HepG2 (cell line): Measurements from ENCODE around the gene ESYT1. TPM values are rescaled to one million over a fixed set of nuclear protein-coding genes. Genes with fewer than 3 reads are reported as not detected.
A peak's percentile ranks its signal among the peaks of the same experiment; 100 is the strongest.

Experiments
- ARID2 ChIP-seq: sonication (generic); formaldehyde crosslinking; IDR thresholded peaks from 2 replicates; pipeline ENCODE4 v1.8.1; 2022; ENCODE audit warnings: mild to moderate bottlenecking, missing genetic modification reagents, borderline replicate concordance
- CC2D1A ChIP-seq: sonication (generic); formaldehyde crosslinking; IDR thresholded peaks from 2 replicates; pipeline ENCODE4 v1.8.1; 2023; ENCODE audit warnings: mild to moderate bottlenecking, missing genetic modification reagents
- CENPBD1 ChIP-seq: sonication (generic); formaldehyde crosslinking; IDR thresholded peaks from 2 replicates; pipeline ENCODE4 v1.8.0; 2022; ENCODE audit warnings: missing genetic modification reagents, low read depth, mild to moderate bottlenecking, borderline replicate concordance
- CSRNP1 ChIP-seq: sonication (generic); formaldehyde crosslinking; IDR thresholded peaks from 2 replicates; pipeline ENCODE4 v1.8.1; 2023; ENCODE audit warnings: mild to moderate bottlenecking, missing genetic modification reagents
- DNMT1 ChIP-seq: sonication (generic); formaldehyde crosslinking; IDR thresholded peaks from 2 replicates; pipeline ENCODE4 v1.5.1; 2020; ENCODE audit warnings: mild to moderate bottlenecking, missing genetic modification reagents
- ETV6 ChIP-seq: sonication (generic); formaldehyde crosslinking; conservative IDR thresholded peaks from 2 replicates; pipeline ENCODE4 v1.4.0; 2020; ENCODE audit warnings: missing genetic modification reagents
- KDM5B ChIP-seq: sonication (generic); formaldehyde crosslinking; IDR thresholded peaks from 2 replicates; pipeline ENCODE4 v1.4.0; 2020; ENCODE audit warnings: missing genetic modification reagents, mild to moderate bottlenecking, borderline replicate concordance
- MIER2 ChIP-seq: IDR thresholded peaks from 2 replicates; pipeline ENCODE4 v1.6.1; 2016; ENCODE audit warnings: missing biosample characterization, missing genetic modification reagents
- NR2F1 ChIP-seq, 2 experiments: fragments of 450-650 bp in 1 of 2; formaldehyde crosslinking in 1 of 2; IDR thresholded peaks; 2 replicates each; pipeline versions ENCODE4 v1.5.0 to v1.6.1; 2016 to 2020; ENCODE audit warnings: mild to moderate bottlenecking in 1 of 2, missing compliant biosample characterization in 1 of 2, missing genetic modification reagents in 1 of 2, moderate library complexity in 1 of 2
- NRL ChIP-seq: sonication (generic); formaldehyde crosslinking; IDR thresholded peaks from 2 replicates; pipeline ENCODE4 v1.5.0; 2020; ENCODE audit warnings: missing genetic modification reagents, mild to moderate bottlenecking, moderate library complexity, borderline replicate concordance
- PRDM15 ChIP-seq: sonication (generic); formaldehyde crosslinking; IDR thresholded peaks from 2 replicates; pipeline ENCODE4 v1.4.0; 2020; ENCODE audit warnings: missing genetic modification reagents
- SP5 ChIP-seq: IDR thresholded peaks from 2 replicates; pipeline ENCODE4 v1.6.1; 2016; ENCODE audit warnings: low read depth, borderline replicate concordance
- TBP ChIP-seq: sonication (generic); formaldehyde crosslinking; IDR thresholded peaks from 2 replicates; pipeline ENCODE4 v1.5.0; 2020; ENCODE audit warnings: missing genetic modification reagents
- ZBTB33 ChIP-seq: sonication (generic); formaldehyde crosslinking; IDR thresholded peaks from 2 replicates; pipeline ENCODE4 v1.4.0; 2020; ENCODE audit warnings: missing genetic modification reagents
- ZNF30 ChIP-seq: sonication (generic); formaldehyde crosslinking; IDR thresholded peaks from 2 replicates; pipeline ENCODE4 v1.5.0; 2020; ENCODE audit warnings: mild to moderate bottlenecking, missing genetic modification reagents
- ZNF513 ChIP-seq: sonication (generic); formaldehyde crosslinking; conservative IDR thresholded peaks from 2 replicates; pipeline ENCODE4 v1.5.0; 2020; ENCODE audit warnings: missing genetic modification reagents
- ZNF740 ChIP-seq: sonication (generic); formaldehyde crosslinking; IDR thresholded peaks from 2 replicates; pipeline ENCODE4 v1.4.0; 2020; ENCODE audit warnings: missing genetic modification reagents
- polyA plus RNA-seq, 8 experiments: library from polyadenylated mRNA; depleted of rRNA in 3 of 8; stranded (reverse) in 7 of 8; unstranded in 1 of 8; fragments of >200 nt; fragmentation: Illumina TruSeq in 4 of 8; extraction: Trizol in 4 of 8; gene quantifications; 2 replicates each; pipeline versions ENCODE4 v1.2.1 to v1.2.3, GENCODE V29; 2011 to 2016; ENCODE audit warnings: low read depth in 4 of 8, missing spikeins in 1 of 8, mixed read lengths in 1 of 8; ENCODE audit not compliant: insufficient read depth in 1 of 8
- total RNA-seq, 5 experiments: library from RNA; depleted of rRNA; stranded (reverse); fragments of >200 nt; fragmentation: Illumina TruSeq; extraction: Trizol; gene quantifications; 2 replicates each; pipeline ENCODE4 v1.2.3, GENCODE V29; 2016; ENCODE audit warnings: low read depth in 1 of 5

The ESYT1 gene
- total and polyA plus RNA-seq, 2 of the 13 experiments (the other 11 are each of a cell fraction or from before 2014, with no cell fraction given): 66.9 to 71.0 TPM

GRCh38 chr12:56081393-56082347 lies 46.4 kb upstream of the ESYT1 start (continued):
- TF ChIP-seq PRDM15: 0 out of 2 replicates have a peak, but pooled peaks have one; percentile 28
- no peak for TF ChIP-seq ZNF513 (CRISPR knock-in tag)
- TF ChIP-seq CC2D1A: no peak
- TF ChIP-seq KDM5B: no peak
- TF ChIP-seq ARID2: 0 out of 2 replicates have a peak, but pooled peaks have one; percentile 73
- peak; percentile 56; the same call in 1 of the 2 replicates for TF ChIP-seq CENPBD1 (CRISPR knock-in tag)
- TF ChIP-seq CSRNP1 (CRISPR knock-in tag): peak; percentile 67; the same call in 1 of the 2 replicates
- TF ChIP-seq ZNF30 (CRISPR knock-in tag): no peak
- TF ChIP-seq SP5 (CRISPR knock-in tag): peak; percentile 92
- no peak; the same call in 1 of the 2 replicates for TF ChIP-seq ZNF740
- TF ChIP-seq NR2F1 (CRISPR knock-in tag; IDR thresholded peaks at IDR 0.05): peak; percentile 90 to 96
- TF ChIP-seq NRL (CRISPR knock-in tag): peak; percentile 70; the same call in 1 of the 2 replicates
- TF ChIP-seq TBP (CRISPR knock-in tag): no peak
- peak; percentile 52; the same call in 1 of the 2 replicates for TF ChIP-seq ETV6 (CRISPR knock-in tag)
- 0 out of 2 replicates have a peak, but pooled peaks have one; percentile 33 for TF ChIP-seq DNMT1 (CRISPR knock-in tag)
- TF ChIP-seq ZBTB33 (CRISPR knock-in tag): peak; percentile 83; the same call in 1 of the 2 replicates
- peak; percentile 85; the same call in 1 of the 2 replicates for TF ChIP-seq MIER2 (CRISPR knock-in tag)
